Fibroblast of skin of abdomen (primary cell): ENCODE measurements around the gene TTLL5.

Experiments
- DNase-seq: peaks from one replicate; pipeline ENCODE4 v3.0.0-alpha.2; 2013

TTLL5 gene

GRCh38 chr14:75871181-75871880 is 210.3 kb downstream of the TTLL5 start:
- DNase-seq: no peak

GRCh38 chr14:75875958-75876357 is 214.9 kb downstream of the TTLL5 start:
- DNase-seq: no peak

- DNase-seq: no peak
Measured at GRCh38 chr14:75876530-75876929, 215.5 kb downstream of the TTLL5 start.

- DNase-seq: peak; percentile 92
Measured at GRCh38 chr14:75877292-75877691, 216.2 kb downstream of the TTLL5 start.

- DNase-seq: no peak
Measured at GRCh38 chr14:75877884-75878283, 216.8 kb downstream of the TTLL5 start.

GRCh38 chr14:75879031-75879430 is 218.0 kb downstream of the TTLL5 start:
- peak; percentile 93 for DNase-seq

- no peak for DNase-seq
Measured at GRCh38 chr14:75880512-75880911, 219.5 kb downstream of the TTLL5 start.

GRCh38 chr14:75881994-75882393 is 220.9 kb downstream of the TTLL5 start:
- no peak for DNase-seq

GRCh38 chr14:75884198-75884611 is 223.2 kb downstream of the TTLL5 start:
- peak; percentile 89 for DNase-seq

- DNase-seq: peak; percentile 75
Measured at GRCh38 chr14:75885829-75886228, 224.8 kb downstream of the TTLL5 start.

GRCh38 chr14:75886636-75887348 is 225.7 kb downstream of the TTLL5 start:
- DNase-seq: peak; percentile 75

- no peak for DNase-seq
Measured at GRCh38 chr14:75888945-75889344, 227.9 kb downstream of the TTLL5 start.

- no peak for DNase-seq
Measured at GRCh38 chr14:75896341-75896740, 235.3 kb downstream of the TTLL5 start.

GRCh38 chr14:75904311-75904710 is 243.3 kb downstream of the TTLL5 start:
- DNase-seq: no peak

- DNase-seq: no peak
Measured at GRCh38 chr14:75905147-75905904, 244.3 kb downstream of the TTLL5 start.

- no peak for DNase-seq
Measured at GRCh38 chr14:75906228-75906627, 245.2 kb downstream of the TTLL5 start.

- peak; percentile 54 for DNase-seq
Measured at GRCh38 chr14:75906680-75907280, 245.7 kb downstream of the TTLL5 start.

- DNase-seq: no peak
Measured at GRCh38 chr14:75907756-75908359, 246.8 kb downstream of the TTLL5 start.

GRCh38 chr14:75909630-75910029 is 248.6 kb downstream of the TTLL5 start:
- no peak for DNase-seq

GRCh38 chr14:75910048-75910447 is 249.0 kb downstream of the TTLL5 start:
- DNase-seq: no peak

GRCh38 chr14:75911883-75912282 is 250.8 kb downstream of the TTLL5 start:
- peak; percentile 18 for DNase-seq

- DNase-seq: no peak
Measured at GRCh38 chr14:75913183-75913582, 252.1 kb downstream of the TTLL5 start.

- no peak for DNase-seq
Measured at GRCh38 chr14:75915045-75915444, 254.0 kb downstream of the TTLL5 start.
